Endodermal cell (in vitro differentiated cells): ENCODE data around the gene HOGA1. TPM values are rescaled to one million over a fixed set of nuclear protein-coding genes. Genes with fewer than 3 reads are reported as not detected.

Source experiments
- DNase-seq: peaks from one replicate; pipeline ENCODE4 v3.0.0-alpha.2; 2017
- H3K27ac ChIP-seq: 2 replicates; pipeline ENCODE4 v1.5.1; 2013; ENCODE audit warnings: mild to moderate bottlenecking, low read depth, low read length, moderate library complexity
- H3K27me3 ChIP-seq: 2 replicates; pipeline ENCODE4 v1.6.1; 2013; ENCODE audit warnings: mild to moderate bottlenecking, low read length, moderate library complexity; ENCODE audit not compliant: insufficient read depth, control insufficient read depth, poor library complexity, severe bottlenecking
- H3K36me3 ChIP-seq: 2 replicates; pipeline ENCODE4 v1.7.0; 2013; ENCODE audit warnings: mild to moderate bottlenecking, low read length, moderate library complexity; ENCODE audit not compliant: control insufficient read depth, insufficient read depth
- H3K4me1 ChIP-seq: one replicate; pipeline ENCODE4 v1.7.0; 2013; ENCODE audit warnings: low read length; ENCODE audit not compliant: control insufficient read depth, insufficient read depth
- H3K4me3 ChIP-seq: 2 replicates; pipeline ENCODE4 v1.5.1; 2013; ENCODE audit warnings: mild to moderate bottlenecking, low read length, moderate library complexity
- H3K9ac ChIP-seq: 2 replicates; pipeline ENCODE4 v1.6.1; 2013; ENCODE audit warnings: mild to moderate bottlenecking, low read length, moderate library complexity; ENCODE audit not compliant: poor library complexity, severe bottlenecking; ENCODE audit errors: extremely low read depth
- H3K9me3 ChIP-seq: 2 replicates; pipeline ENCODE4 v1.6.1; 2013; ENCODE audit warnings: mild to moderate bottlenecking, low read length, moderate library complexity; ENCODE audit not compliant: control insufficient read depth
- H3K27ac Mint-ChIP-seq: 2 replicates; pipeline ENCODE4 v1.8.0; 2020; ENCODE audit warnings: mixed read lengths
- H3K27me3 Mint-ChIP-seq: 2 replicates; pipeline ENCODE4 v1.8.0; 2021; ENCODE audit warnings: mild to moderate bottlenecking, mixed read lengths; ENCODE audit not compliant: insufficient read depth
- H3K36me3 Mint-ChIP-seq: 2 replicates; pipeline ENCODE4 v1.8.0; 2020; ENCODE audit warnings: low read depth, mixed read lengths
- H3K4me1 Mint-ChIP-seq: 2 replicates; pipeline ENCODE4 v1.8.0; 2020; ENCODE audit warnings: mixed read lengths
- H3K4me3 Mint-ChIP-seq: 2 replicates; pipeline ENCODE4 v1.8.0; 2020; ENCODE audit warnings: mild to moderate bottlenecking, moderate library complexity, mixed read lengths
- H3K9me3 Mint-ChIP-seq: 2 replicates; pipeline ENCODE4 v1.8.0; 2020; ENCODE audit warnings: mild to moderate bottlenecking, mixed read lengths
- CTCF ChIP-seq: fragments of 200-600 bp; sonication (generic); conservative IDR thresholded peaks from 2 replicates; pipeline ENCODE4 v1.5.0; 2021; ENCODE audit warnings: antibody characterized with exemption, mild to moderate bottlenecking
- WGBS, 2 experiments: methylation state at CpG; one replicate each; pipeline versions ENCODE4 v1.1.5 to v1.1.7; 2013; ENCODE audit warnings: missing lambda C conversion rate in 2 of 2, mixed read lengths in 1 of 2; ENCODE audit not compliant: insufficient coverage in 1 of 2, insufficient read length in 1 of 2; 5-methylcytosine and 5-hydroxymethylcytosine counted together
- total RNA-seq, 2 donors: library from RNA; stranded (reverse); fragmentation: NEBNext Ultra II Directional in 1 of 2; extraction: Animal tissue kit (Norgen Biotek cat#: 25700) in 1 of 2; gene quantifications; 2 replicates in 1 of 2; 3 replicates in 1 of 2; pipeline ENCODE4 v1.2.1, GENCODE V29; 2021

HOGA1 gene
- total RNA-seq, 2 donors from 2014 or later = 0.15 to 1.7 TPM

GRCh38 chr10:97631098-97631497 is 46.9 kb downstream of the HOGA1 start:
- no peaks in the 10 kb centered on the region for H3K27me3 Mint-ChIP-seq
- no peaks in the 10 kb centered on the region for H3K9me3 ChIP-seq
- no peak overlapping the region for H3K27ac ChIP-seq
- no peaks in the 10 kb centered on the region for H3K27me3 ChIP-seq
- no peak overlapping the region for H3K4me3 ChIP-seq
- no peak overlapping the region for H3K27ac Mint-ChIP-seq
- no peaks in the 10 kb centered on the region for H3K36me3 Mint-ChIP-seq
- H3K36me3 ChIP-seq = no peaks in the 10 kb centered on the region
- no peak for DNase-seq
- H3K4me1 Mint-ChIP-seq = peaks cover 5% of the 10 kb centered on the region
- no peaks in the 10 kb centered on the region for H3K9me3 Mint-ChIP-seq
- H3K4me3 Mint-ChIP-seq = no peak overlapping the region
- no peaks in the 10 kb centered on the region for H3K4me1 ChIP-seq
- no peak for TF ChIP-seq CTCF
- H3K9ac ChIP-seq = no peak overlapping the region

GRCh38 chr10:97632949-97633884 is 49.0 kb downstream of the HOGA1 start, which contains the start of gene MORN4:
Gene MORN4 (minus strand): TSS chr10:97633500. CDS start chr10:97619653, 13,847 bp downstream.
- Histone ChIP-seq H3K9ac (peak within 1 kb of the TSS; percentile 31), H3K27me3 (no peaks in the 10 kb centered on the region), H3K36me3 (no peaks in the 10 kb centered on the region), H3K9me3 (no peaks in the 10 kb centered on the region), H3K4me1 (no peaks in the 10 kb centered on the region), H3K27ac (peak within 1 kb of the TSS; percentile 54), H3K4me3 (peak within 1 kb of the TSS; percentile 93)
- H3K27me3 Mint-ChIP-seq = no peaks in the 10 kb centered on the region
- H3K9me3 Mint-ChIP-seq = no peaks in the 10 kb centered on the region
- peak within 1 kb of the TSS; percentile 97 for H3K4me3 Mint-ChIP-seq
- H3K36me3 Mint-ChIP-seq = no peaks in the 10 kb centered on the region
- DNase-seq = peak; percentile 98
- H3K27ac Mint-ChIP-seq = peak within 1 kb of the TSS; percentile 97
- no peak for TF ChIP-seq CTCF
- peaks cover 5% of the 10 kb centered on the region for H3K4me1 Mint-ChIP-seq
- 7 to 35% methylated on average over 17 to 62 of the region's 62 CpGs for WGBS, 2 experiments

GRCh38 chr10:97633921-97634320 is 49.7 kb downstream of the HOGA1 start:
- DNase-seq = peak; percentile 63
- Histone ChIP-seq H3K9me3 (no peaks in the 10 kb centered on the region), H3K4me3 (peak overlapping the region; percentile 93), H3K27me3 (no peaks in the 10 kb centered on the region), H3K27ac (peak overlapping the region; percentile 54), H3K9ac (no peak overlapping the region), H3K4me1 (no peaks in the 10 kb centered on the region), H3K36me3 (no peaks in the 10 kb centered on the region)
- 91 to 93% methylated on average over 7 to 8 of the region's 8 CpGs for WGBS, 2 experiments
- H3K27me3 Mint-ChIP-seq = no peaks in the 10 kb centered on the region
- peak overlapping the region; percentile 97 for H3K27ac Mint-ChIP-seq
- TF ChIP-seq CTCF = peak; percentile 56
- peaks cover 5% of the 10 kb centered on the region for H3K4me1 Mint-ChIP-seq
- H3K36me3 Mint-ChIP-seq = no peaks in the 10 kb centered on the region
- peak overlapping the region; percentile 97 for H3K4me3 Mint-ChIP-seq
- H3K9me3 Mint-ChIP-seq = no peaks in the 10 kb centered on the region
